Erythroblast (primary cell): Measurements from ENCODE around the gene ECE1.

ENCODE experiments used
- GATA1 ChIP-seq: IDR thresholded peaks from 2 replicates; pipeline ENCODE4 v1.6.1; 2011; ENCODE audit warnings: low read depth, mild to moderate bottlenecking, control low read depth, low read length, moderate library complexity
- POLR2A ChIP-seq: IDR thresholded peaks from 2 replicates; pipeline ENCODE4 v1.6.1; 2011; ENCODE audit warnings: mild to moderate bottlenecking, low read length

- TF ChIP-seq POLR2A = no peak
- TF ChIP-seq GATA1 = no peak
Measured at GRCh38 chr1:21239221-21239620, 51.0 kb downstream of the ECE1 start.
